Measurements from ENCODE around the gene QARS1.

DNA sequence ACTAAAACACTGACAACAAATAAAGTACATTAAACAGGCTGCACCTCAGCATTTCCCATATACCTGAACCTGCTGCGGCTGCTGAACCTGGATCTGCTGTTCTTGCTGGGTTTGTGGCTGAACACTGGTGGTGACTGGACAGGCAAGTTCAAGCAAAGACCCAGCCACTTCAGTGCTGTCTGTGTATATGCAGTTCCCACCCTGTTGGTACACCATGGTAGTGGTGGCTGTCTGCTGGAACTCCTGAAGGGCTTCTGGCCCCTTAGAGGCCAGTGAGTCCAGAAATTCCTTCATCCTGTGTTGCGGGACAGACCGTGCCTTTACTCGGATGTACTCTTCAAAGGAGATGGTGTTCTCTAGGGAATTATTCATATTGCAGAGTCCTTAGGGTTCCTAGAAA is 27.9 kb downstream of the QARS1 start:
- no peak for TF ChIP-seq POLR2AphosphoS5 (IDR thresholded peaks at IDR 0.05)
- TF ChIP-seq POLR2A (IDR thresholded peaks at IDR 0.05) = no peak
- TF ChIP-seq, protein P1, sequence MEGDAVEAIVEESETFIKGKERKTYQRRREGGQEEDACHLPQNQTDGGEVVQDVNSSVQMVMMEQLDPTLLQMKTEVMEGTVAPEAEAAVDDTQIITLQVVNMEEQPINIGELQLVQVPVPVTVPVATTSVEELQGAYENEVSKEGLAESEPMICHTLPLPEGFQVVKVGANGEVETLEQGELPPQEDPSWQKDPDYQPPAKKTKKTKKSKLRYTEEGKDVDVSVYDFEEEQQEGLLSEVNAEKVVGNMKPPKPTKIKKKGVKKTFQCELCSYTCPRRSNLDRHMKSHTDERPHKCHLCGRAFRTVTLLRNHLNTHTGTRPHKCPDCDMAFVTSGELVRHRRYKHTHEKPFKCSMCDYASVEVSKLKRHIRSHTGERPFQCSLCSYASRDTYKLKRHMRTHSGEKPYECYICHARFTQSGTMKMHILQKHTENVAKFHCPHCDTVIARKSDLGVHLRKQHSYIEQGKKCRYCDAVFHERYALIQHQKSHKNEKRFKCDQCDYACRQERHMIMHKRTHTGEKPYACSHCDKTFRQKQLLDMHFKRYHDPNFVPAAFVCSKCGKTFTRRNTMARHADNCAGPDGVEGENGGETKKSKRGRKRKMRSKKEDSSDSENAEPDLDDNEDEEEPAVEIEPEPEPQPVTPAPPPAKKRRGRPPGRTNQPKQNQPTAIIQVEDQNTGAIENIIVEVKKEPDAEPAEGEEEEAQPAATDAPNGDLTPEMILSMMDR (IDR thresholded peaks at IDR 0.05) = no peak
- TF ChIP-seq EP300 (IDR thresholded peaks at IDR 0.05) = no peak

All from suprapubic skin (tissue), 4 donors.